Amniotic epithelial cell (primary cell): ENCODE data around the gene DMD.

Experiments
- DNase-seq: peaks from one replicate; pipeline ENCODE4 v3.0.0-alpha.2; 2010; ENCODE audit warnings: low read depth

The DMD gene

GRCh38 chrX:32483534-32484136 is 727.7 kb downstream of the DMD start:
- no peak for DNase-seq

- DNase-seq = peak; percentile 15
Measured at GRCh38 chrX:32480019-32480418, 731.3 kb downstream of the DMD start.

- DNase-seq = no peak
Measured at GRCh38 chrX:32472364-32472763, 739.0 kb downstream of the DMD start.

- DNase-seq = no peak
Measured at GRCh38 chrX:32455704-32456103, 755.6 kb downstream of the DMD start.

DNA sequence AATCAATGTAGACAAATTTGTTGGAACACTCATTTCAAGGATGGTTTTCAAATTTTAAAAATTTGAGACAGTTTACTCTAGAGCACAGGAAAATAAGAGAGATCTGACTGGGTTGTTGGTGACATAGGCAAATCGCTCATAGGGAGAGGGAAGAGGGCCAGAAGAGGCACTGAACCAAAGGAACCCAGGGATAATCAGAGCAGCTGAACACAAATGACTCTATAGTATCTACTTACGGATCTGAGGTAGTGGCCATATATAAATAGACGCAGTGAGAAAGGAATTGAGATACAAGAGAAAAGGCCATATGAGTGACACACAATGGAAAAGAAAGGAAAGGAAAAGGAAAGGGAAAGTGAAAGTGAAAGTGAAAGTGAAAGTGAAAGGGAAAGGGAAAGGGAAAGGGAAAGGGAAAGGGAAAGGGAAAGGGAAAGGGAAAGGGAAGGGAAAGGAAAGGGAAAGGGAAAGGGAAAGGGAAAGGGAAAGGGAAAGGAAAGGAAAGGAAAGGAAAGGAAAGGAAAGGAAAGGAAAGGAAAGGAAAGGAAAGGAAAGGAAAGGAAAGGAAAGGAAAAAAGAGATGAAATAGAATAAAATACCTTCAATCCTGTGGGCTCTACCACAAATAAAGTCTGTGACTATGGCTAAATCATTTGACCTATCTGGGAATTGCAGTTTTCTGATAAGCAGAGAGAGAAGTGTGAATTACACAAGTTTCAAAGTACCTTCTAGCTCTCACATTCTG is 759.2 kb downstream of the DMD start:
- DNase-seq = no peak

- DNase-seq = no peak
Measured at GRCh38 chrX:32448945-32449344, 762.4 kb downstream of the DMD start.

DNA sequence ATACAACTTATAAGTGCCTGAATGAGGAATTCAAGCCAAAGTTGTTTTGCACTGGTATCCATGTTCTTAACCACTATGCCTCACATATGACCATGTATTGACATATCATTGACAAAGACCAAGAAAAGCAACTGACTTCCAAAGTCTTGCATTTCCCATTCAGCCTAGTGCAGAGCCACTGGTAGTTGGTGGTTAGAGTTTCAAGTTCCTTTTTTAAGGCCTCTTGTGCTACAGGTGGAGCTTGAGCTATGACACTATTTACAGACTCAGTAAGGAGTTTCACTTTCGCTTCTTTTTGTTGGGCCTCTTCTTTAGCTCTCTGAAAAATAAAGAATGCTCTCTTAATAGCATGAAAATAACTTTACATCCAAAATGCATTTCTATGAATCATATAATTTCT is 763.0 kb downstream of the DMD start:
- peak; percentile 9 for DNase-seq

DNA sequence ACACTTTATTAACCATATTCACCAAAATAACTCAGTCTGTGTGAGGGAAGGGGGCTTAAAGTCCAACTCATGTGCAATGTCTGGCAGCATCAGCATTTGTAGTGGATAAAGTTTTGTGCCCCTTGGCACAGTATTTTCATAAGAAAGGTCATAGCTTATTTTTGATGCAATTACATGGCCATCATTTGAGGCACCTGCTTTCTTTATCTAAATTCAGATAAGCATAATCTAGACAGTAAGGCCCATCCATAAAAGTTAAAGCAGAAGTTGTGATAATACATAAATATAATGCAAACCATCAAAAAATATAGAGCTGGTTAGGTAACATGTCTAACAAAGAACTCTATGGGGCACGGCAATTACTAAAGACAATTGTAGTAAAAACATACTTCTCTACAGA is 763.7 kb downstream of the DMD start:
- no peak for DNase-seq

- DNase-seq = no peak
Measured at GRCh38 chrX:32443841-32444240, 767.5 kb downstream of the DMD start.

DNA sequence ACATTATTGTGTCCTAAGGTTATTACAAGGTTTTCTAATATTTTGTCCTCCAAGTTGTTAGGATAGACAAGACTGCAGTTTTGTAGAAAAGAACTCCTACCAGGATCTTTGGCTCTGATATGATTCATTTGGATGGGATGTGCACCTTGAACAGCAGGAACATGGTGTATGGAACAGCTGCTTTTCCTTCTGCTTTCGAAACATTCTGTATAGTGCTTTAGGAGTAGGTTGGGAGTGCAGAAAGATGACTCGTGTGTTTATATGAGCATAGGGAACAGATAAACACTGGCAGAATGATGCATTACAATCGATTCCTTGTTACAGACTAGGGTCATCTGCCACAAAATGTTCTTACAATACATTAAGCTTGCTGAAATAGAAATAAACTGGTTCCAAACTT is 790.1 kb downstream of the DMD start:
- DNase-seq = peak; percentile 6

DNA sequence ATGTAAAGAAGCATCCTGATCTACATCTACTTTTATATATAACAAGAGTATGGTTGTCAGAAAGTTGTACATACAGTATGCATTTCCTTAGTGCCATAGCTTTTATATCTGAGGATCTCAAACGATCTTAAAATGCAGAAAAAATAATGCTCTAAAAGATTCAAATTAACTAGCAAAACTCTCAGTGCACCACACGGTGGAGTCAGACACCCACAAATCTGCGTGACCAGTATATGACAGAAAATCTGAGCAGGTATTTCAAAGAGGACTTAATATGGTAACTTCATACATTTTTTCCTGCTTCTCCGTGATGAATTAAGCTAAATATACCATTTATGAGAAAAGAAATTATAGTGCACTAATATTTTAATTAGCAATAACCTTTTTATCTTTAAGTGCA is 803.0 kb downstream of the DMD start:
- peak; percentile 3 for DNase-seq

DNA sequence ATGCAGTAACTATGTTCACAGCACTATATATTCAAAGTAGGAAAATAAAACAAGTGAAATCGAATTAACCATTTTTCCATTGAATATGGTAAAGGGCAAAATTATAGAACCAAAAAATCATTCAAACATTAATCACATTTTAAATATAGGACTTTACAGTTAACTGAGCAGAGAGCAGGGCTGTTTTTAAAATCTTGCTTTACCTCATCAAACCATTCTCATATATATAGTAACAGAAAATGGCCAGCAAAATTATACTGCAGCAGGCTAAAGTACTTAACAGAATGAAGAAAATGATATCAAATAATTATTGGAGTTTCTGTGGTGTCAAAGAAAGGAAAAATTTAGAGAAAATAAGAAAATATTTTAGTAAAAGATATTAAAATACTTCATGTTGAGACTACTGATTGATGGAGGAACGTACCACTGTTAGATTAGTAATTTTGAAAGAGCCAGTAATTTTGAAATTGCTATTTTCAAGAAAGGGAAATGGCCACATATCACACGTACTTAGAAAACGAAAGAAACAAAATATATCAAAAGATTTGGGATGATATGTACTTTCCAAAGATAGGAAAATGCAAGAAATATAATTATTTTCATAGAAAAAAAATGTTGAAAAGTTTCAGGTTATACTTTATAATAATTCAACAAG is 813.7 kb downstream of the DMD start:
- no peak for DNase-seq

DNA sequence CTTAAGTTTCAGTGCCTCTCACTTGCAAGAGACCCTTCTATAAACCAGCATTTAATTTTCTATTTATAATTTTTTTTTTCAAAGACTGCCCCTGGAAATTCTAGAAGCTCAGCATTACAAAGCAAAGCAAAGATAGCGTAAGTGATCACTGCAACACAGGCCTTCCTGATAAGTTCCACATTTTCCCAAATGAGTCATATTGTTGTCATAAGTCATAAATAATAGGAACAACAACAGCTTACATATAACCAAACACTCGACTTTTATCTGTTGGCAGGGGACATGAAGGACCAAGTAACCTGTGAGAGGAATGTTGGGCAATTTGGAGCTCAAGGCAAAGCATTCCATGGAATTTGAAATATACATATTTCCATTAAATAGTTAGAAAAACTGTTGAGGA is 815.5 kb downstream of the DMD start:
- DNase-seq = peak; percentile 1

GRCh38 chrX:32392655-32393054 is 818.7 kb downstream of the DMD start:
- DNase-seq = no peak

DNA sequence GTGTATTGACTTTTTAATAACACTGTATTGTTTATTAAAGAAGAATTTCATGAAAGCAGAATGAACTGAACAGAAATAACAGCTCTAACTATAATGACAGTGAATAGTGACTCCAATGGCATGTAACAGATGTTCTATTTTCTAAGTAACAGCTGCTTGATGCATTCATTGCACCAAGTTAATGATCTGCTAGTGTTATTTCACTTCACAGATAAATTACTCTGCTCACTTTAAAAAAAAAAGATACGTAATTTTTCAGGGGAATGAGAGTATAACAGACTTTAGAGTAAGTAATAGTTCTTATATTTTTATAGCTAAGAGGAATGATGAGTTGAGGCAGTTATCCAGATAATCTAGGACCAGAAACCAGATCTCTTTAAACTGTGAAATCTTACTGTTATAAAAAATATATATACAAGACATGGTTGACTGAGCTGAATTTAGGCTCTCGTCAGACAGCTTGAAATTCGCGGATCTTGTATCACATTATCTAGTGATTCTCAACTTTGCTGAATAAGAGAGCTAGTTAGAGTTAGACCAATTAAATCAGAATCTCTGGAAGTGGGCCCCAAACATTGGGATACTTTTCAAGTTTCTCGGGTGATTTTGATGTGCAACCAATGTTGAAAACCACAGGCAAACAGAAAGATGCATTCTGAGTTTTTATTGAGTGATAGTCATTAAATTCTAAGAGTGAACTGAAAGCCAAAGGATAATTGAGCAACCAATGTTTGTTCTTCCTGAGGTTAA is 840.7 kb downstream of the DMD start:
- DNase-seq = no peak

GRCh38 chrX:32293962-32294700 is 917.2 kb downstream of the DMD start:
- peak; percentile 1 for DNase-seq

- no peak for DNase-seq
Measured at GRCh38 chrX:32289356-32289755, 922.0 kb downstream of the DMD start.

- DNase-seq = no peak
Measured at GRCh38 chrX:32281853-32282252, 929.5 kb downstream of the DMD start.

GRCh38 chrX:32280921-32281320 is 930.4 kb downstream of the DMD start:
- DNase-seq = no peak

DNA sequence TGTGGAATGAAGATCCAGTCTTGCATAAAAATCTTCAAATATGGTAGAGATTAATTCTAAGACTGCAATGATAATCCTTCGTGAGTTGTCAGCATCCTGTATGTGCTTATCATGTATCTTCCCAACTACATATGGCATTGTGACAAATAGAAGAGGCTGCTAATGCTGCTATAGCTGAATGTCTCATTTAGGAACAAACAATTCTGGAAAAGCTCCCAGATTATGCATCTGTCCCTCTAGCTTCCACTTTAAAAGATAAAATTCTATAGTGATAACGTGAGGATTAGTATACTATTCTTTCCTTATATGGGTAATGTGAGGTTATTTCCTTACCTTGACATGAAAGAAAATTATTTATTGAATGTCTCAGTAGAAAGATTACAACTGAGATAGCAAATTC is 930.9 kb downstream of the DMD start:
- no peak for DNase-seq

DNA sequence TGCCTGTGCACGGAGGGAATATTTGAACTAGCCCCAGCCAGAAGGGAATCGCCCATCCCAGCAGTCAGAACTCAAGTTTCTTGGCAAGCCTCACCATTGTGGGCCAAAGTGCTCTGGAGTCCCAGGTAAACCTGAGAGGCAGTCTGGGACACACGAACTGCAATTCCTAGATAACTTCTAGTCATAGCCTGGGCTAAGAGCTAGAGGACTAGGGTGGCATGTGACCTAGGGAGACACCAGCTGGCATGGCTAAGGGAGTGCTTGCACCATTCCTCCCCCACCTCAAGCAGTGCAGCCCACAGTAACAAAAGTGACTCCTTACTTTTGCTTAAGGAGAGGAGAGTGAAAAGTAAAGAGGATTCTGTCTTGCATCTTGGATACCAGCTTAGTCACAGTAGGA is 935.2 kb downstream of the DMD start:
- DNase-seq = no peak

DNA sequence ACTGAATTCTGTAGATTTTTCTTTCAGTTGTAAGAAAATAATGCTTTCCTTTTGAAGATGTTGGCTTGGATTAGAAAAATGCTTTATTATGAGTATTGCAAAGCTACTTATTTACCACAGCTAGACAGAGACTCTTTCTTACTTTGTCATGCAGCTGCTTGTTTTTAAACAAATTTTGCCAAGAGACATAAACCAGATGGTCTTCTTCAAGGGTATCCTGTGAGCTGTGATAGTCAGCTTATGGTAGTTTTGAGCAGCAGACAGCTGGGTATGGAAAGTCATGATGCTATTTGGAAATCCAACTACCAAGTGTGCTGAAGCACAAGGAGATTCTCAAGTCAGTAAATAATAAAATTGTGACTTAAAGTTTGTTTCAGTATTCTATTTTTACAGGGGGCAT is 941.5 kb downstream of the DMD start:
- no peak for DNase-seq
